Ovary (tissue), 9 donors: Measurements from ENCODE around the gene NKAPL. TPM values are rescaled to one million over a fixed set of nuclear protein-coding genes. Genes with fewer than 3 reads are reported as not detected.
"Not testable (repeated sequence)": the region's sequence is repeated elsewhere in the genome, so short reads cannot be mapped to it uniquely, and the experiment has no call there.

Source experiments
- DNase-seq, 5 donors: peaks; one replicate each; pipeline ENCODE4 v3.0.0-alpha.2; 2019 to 2020
- H3K27ac ChIP-seq, 2 donors: fragments of 200-600 bp; one replicate each; pipeline versions ENCODE4 v1.5.1 to v1.8.0; 2019 to 2022
- H3K27me3 ChIP-seq: fragments of 200-600 bp; one replicate; pipeline ENCODE4 v1.8.0; 2022
- H3K36me3 ChIP-seq: fragments of 200-600 bp; sonication (generic); one replicate; pipeline ENCODE4 v1.5.1; 2019
- H3K4me1 ChIP-seq: one replicate; pipeline ENCODE4 v1.8.1; 2013; ENCODE audit warnings: mild to moderate bottlenecking, moderate library complexity; ENCODE audit not compliant: insufficient read depth
- H3K4me3 ChIP-seq: fragments of 200-600 bp; sonication (generic); one replicate; pipeline ENCODE4 v1.5.1; 2017
- H3K9me3 ChIP-seq, 2 donors: fragments of 200-600 bp in 1 of 2; sonication (generic) in 1 of 2; one replicate each; pipeline versions ENCODE4 v1.5.1 to v1.8.1; 2013 to 2019; ENCODE audit warnings: mild to moderate bottlenecking in 1 of 2, moderate library complexity in 1 of 2
- EP300 ChIP-seq: sonication (generic); formaldehyde crosslinking; IDR thresholded peaks from one replicate; pipeline ENCODE4 v1.6.1; 2017; ENCODE audit warnings: antibody characterized with exemption
- POLR2A ChIP-seq: fragments of 450-650 bp; IDR thresholded peaks from one replicate; pipeline ENCODE4 v1.6.1; 2017; ENCODE audit warnings: antibody characterized with exemption, mild to moderate bottlenecking, moderate library complexity
- WGBS, 3 donors: extraction: QIAGEN DNeasy Blood & Tissue Kit in 1 of 3; methylation state at CpG; one replicate each; pipeline versions ENCODE4 v1.1.5 to v1.1.7; 2013 to 2017; 5-methylcytosine and 5-hydroxymethylcytosine counted together
- intact Hi-C, 4 donors: fragments of 100-400 bp; cut with DNase I; formaldehyde crosslinking; loops; one replicate each; pipeline versions ENCODE4 v1.11.0 to v1.15.1; 2022 to 2023
- polyA plus RNA-seq, 2 donors: library from polyadenylated mRNA; stranded (reverse); fragments of 200-250 nt in 1 of 2; fragments of 350-450 nt in 1 of 2; fragmentation: Illumina TruSeq in 1 of 2; extraction: RNeasy Lipid Tissue Mini Kit (QIAGEN cat#74804) in 1 of 2; gene quantifications; one replicate each; pipeline ENCODE4 v1.2.3, GENCODE V29; 2013 to 2014
- total RNA-seq, 7 donors: library from RNA; depleted of rRNA in 2 of 7; stranded (reverse); fragments of >200 nt in 2 of 7; fragmentation: NEBNext Ultra II Directional in 3 of 7; extraction: Animal tissue kit (Norgen Biotek cat#: 25700) in 3 of 7; gene quantifications; one replicate each; pipeline versions ENCODE4 v1.1.0 to v1.2.4, GENCODE V29; 2016 to 2023
- TF ChIP-seq, protein P1 (sequence below), 3 donors: fragments of 450-650 bp in 2 of 3; fragments of 200-600 bp in 1 of 3; IDR thresholded peaks; one replicate each; pipeline versions ENCODE4 v1.5.1 to v1.8.0; 2016 to 2022; ENCODE audit warnings: antibody characterized with exemption in 3 of 3, mild to moderate bottlenecking in 1 of 3
- donor health status: DM: no; HTN: no; CAD: no; lungs with moderate emphysema.
- donor health status: DM: no; HTN: no; CAD: no.
- donor health status: Bipolar disorder and iron deficiency.
- donor health status: DM: yes; HTN: yes; CAD: no.
- donor health status: DM: no; HTN: no; CAD: no.
- donor health status: DM: yes; HTN: yes; CAD: no.

Gene NKAPL
- total and polyA plus RNA-seq, 9 donors = 0.34 to 2.4 (median 1.6) TPM

DNA sequence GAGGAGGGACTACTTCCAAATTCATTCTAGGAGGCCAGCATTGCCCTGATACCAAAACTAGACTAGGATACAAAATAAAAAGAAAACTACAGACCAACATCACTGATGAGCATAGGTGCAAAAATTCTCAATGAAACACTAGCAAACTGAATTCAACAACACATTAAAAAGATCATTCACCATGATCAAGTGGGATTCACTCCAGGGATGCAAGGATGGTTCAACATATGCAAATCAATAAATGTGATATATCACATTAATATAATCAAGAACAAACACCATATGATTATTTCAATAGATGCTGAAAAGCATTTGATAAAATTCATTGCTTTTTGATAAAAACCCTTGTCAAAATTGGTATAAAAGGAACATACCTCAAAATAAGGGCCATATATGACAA lies 32.5 kb downstream of the NKAPL start:
- TF ChIP-seq, protein P1, sequence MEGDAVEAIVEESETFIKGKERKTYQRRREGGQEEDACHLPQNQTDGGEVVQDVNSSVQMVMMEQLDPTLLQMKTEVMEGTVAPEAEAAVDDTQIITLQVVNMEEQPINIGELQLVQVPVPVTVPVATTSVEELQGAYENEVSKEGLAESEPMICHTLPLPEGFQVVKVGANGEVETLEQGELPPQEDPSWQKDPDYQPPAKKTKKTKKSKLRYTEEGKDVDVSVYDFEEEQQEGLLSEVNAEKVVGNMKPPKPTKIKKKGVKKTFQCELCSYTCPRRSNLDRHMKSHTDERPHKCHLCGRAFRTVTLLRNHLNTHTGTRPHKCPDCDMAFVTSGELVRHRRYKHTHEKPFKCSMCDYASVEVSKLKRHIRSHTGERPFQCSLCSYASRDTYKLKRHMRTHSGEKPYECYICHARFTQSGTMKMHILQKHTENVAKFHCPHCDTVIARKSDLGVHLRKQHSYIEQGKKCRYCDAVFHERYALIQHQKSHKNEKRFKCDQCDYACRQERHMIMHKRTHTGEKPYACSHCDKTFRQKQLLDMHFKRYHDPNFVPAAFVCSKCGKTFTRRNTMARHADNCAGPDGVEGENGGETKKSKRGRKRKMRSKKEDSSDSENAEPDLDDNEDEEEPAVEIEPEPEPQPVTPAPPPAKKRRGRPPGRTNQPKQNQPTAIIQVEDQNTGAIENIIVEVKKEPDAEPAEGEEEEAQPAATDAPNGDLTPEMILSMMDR (IDR thresholded peaks at IDR 0.05) = no peak
- no peak for TF ChIP-seq POLR2A
- no peaks in the 10 kb centered on the region for H3K4me1 ChIP-seq
- no peak overlapping the region for H3K4me3 ChIP-seq
- no peak overlapping the region for H3K27ac ChIP-seq
- DNase-seq = no peak
- no peaks in the 10 kb centered on the region for H3K36me3 ChIP-seq
- H3K27me3 ChIP-seq = no peaks in the 10 kb centered on the region
- H3K9me3 ChIP-seq = no peaks in the 10 kb centered on the region
- intact Hi-C loops = no loop called here

DNA sequence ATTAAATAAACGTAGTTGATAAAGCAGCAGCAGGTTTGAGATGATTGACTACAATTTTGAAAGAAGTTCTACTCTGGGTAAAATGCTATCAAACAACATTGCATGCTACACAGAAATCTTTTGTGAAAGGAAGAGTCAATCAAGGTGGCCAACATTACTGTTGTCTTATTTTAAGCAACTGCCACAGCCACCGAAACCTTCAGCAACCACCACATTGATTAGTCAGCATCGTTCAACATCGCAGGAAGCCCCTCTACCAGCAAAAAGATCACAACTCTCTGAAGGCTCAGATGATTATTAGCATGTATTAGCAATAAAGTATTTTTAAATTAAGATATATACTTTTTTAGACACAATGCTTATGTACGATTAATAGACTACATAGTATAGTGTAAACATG lies 36.2 kb downstream of the NKAPL start:
- no peak for DNase-seq
- Histone ChIP-seq H3K4me3 (no peak overlapping the region), H3K9me3 (no peaks in the 10 kb centered on the region), H3K4me1 (no peaks in the 10 kb centered on the region), H3K36me3 (no peaks in the 10 kb centered on the region), H3K27me3 (no peaks in the 10 kb centered on the region), H3K27ac (no peak overlapping the region)
- intact Hi-C loops = no loop called here
- TF ChIP-seq, protein P1 (IDR thresholded peaks at IDR 0.05) = no peak
- TF ChIP-seq POLR2A (no peak), EP300 (no peak)
- 94 to 98% (median 95%) methylated on average over 5 of the region's 5 CpGs for WGBS, 3 donors

DNA sequence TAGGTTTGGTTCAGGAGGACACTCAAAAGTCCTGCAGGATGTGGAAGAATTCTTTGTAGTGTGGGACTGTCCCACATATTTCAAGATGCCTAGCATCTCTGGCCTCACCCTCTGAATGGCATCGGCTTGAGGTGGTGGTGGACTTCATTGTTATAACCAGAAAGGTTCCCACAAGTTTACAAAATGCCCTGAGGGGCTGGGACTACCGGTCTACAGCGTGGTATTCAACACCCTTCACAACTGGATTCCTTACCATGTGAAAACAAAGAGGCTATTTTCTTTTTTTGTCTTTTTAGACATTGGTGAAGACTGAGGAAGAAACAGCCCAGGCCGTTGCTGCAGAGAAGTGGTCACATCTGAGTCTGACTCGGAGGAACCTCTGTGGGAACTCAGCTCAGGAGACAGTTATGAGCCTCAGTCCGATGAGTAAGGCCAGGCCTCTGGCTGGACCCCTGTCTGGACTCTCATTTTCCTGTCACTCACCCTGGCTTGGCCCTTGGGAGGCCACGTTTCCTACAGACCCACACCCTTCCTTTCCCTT lies 37.5 kb downstream of the NKAPL start:
- TF ChIP-seq POLR2A (no peak), EP300 (no peak)
- TF ChIP-seq, protein P1 (IDR thresholded peaks at IDR 0.05) = no peak
- Histone ChIP-seq H3K27me3 (no peaks in the 10 kb centered on the region), H3K4me3 (no peak overlapping the region), H3K9me3 (no peaks in the 10 kb centered on the region), H3K4me1 (no peaks in the 10 kb centered on the region), H3K36me3 (no peaks in the 10 kb centered on the region), H3K27ac (no peak overlapping the region)
- WGBS, 3 donors = 86 to 96% (median 95%) methylated on average over 7 of the region's 7 CpGs
- no peak for DNase-seq
- intact Hi-C loops = no loop called here

DNA sequence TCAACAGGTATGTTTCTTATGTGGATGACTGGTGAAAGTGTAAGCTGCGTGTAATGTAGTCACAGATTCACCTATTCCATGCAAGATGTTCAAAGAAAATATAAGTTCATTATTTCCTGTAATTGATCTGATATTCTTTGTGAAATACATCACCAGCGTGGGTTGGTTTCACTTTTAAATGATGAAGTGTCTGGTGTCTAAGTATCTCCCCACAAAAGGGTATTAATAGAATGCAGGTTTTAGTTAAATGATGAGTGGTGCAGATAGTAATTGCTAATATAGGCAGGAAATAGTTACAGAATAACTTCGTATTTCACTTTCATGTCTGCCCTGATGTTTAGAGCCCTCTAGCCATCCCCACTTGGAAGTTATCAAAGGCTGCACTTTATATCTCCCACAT lies 44.5 kb downstream of the NKAPL start:
- H3K27ac ChIP-seq = no peak overlapping the region
- 91 to 97% (median 93%) methylated on average over 3 of the region's 3 CpGs for WGBS, 3 donors
- no peaks in the 10 kb centered on the region for H3K4me1 ChIP-seq
- no peaks in the 10 kb centered on the region for H3K9me3 ChIP-seq
- intact Hi-C loops = no loop called here
- no peak for TF ChIP-seq POLR2A
- TF ChIP-seq, protein P1 (IDR thresholded peaks at IDR 0.05) = no peak
- no peak for TF ChIP-seq EP300
- no peaks in the 10 kb centered on the region for H3K27me3 ChIP-seq
- no peak overlapping the region for H3K4me3 ChIP-seq
- H3K36me3 ChIP-seq = no peaks in the 10 kb centered on the region
- DNase-seq = no peak

DNA sequence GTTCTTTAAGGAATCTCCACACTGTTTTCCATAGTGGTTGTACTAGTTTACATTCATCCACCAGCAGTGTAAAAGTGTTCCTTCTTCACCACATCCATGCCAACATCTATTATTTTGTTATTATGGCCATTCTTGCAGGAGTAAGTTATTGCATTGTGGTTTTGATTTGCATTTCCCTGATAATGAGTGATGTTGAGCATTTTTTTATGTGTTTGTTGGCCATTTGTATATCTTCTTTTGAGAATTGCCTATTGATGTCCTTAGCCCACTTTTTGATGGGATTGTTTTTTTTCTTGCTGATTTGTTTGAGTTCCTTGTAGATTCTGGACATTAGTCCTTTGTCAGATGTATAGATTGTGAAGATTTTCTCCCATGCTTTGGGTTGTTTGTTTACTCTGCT lies 47.3 kb downstream of the NKAPL start:
- intact Hi-C loops, DNase-seq, H3K27me3 ChIP-seq, H3K4me1 ChIP-seq, H3K27ac ChIP-seq, H3K36me3 ChIP-seq, H3K9me3 ChIP-seq, H3K4me3 ChIP-seq: not testable (repeated sequence)

Other genes starting within 250 kb of the NKAPL start
- 1 to 10 TPM in 3 of 7 donors, under 1 TPM in 4; 0.24 to 2.3 (median 0.82) TPM for gene ZNF165, start 178.7 kb upstream of the NKAPL start, total RNA-seq
- gene ZNF165, start 178.7 kb upstream of the NKAPL start, polyA plus RNA-seq = under 1 TPM; 0.52 to 0.61 TPM
- 1 to 10 TPM; 2.6 to 4.4 (median 3.1) TPM for gene ZSCAN16, start 134.7 kb upstream of the NKAPL start, total RNA-seq
- 1 to 10 TPM; 3.2 to 4.0 TPM for gene ZSCAN16, start 134.7 kb upstream of the NKAPL start, polyA plus RNA-seq
- gene ZKSCAN8, start 117.4 kb upstream of the NKAPL start, total RNA-seq = 10 to 100 TPM; 16.8 to 44.6 (median 31.9) TPM
- gene ZKSCAN8, start 117.4 kb upstream of the NKAPL start, polyA plus RNA-seq = 10 to 100 TPM; 13.6 to 30.3 TPM
- 10 to 100 TPM in 6 of 7 donors, 1 to 10 TPM in 1; 10.0 to 17.5 (median 13.7) TPM for gene ZSCAN9, start 34.0 kb upstream of the NKAPL start, total RNA-seq
- gene ZSCAN9, start 34.0 kb upstream of the NKAPL start, polyA plus RNA-seq = 10 to 100 TPM; 12.5 to 16.9 TPM
- gene ZKSCAN4, start 7.0 kb upstream of the NKAPL start, total RNA-seq = 1 to 10 TPM; 1.5 to 8.0 (median 6.0) TPM
- 1 to 10 TPM; 5.1 to 7.0 TPM for gene ZKSCAN4, start 7.0 kb upstream of the NKAPL start, polyA plus RNA-seq
- 10 to 100 TPM; 11.8 to 32.0 (median 23.1) TPM for gene ZSCAN26, start 7.8 kb downstream of the NKAPL start, total RNA-seq
- gene ZSCAN26, start 7.8 kb downstream of the NKAPL start, polyA plus RNA-seq = 10 to 100 TPM; 21.6 to 29.2 TPM
- gene PGBD1, start 22.3 kb downstream of the NKAPL start, total RNA-seq = 1 to 10 TPM; 2.1 to 5.0 (median 3.5) TPM
- 1 to 10 TPM; 1.8 to 3.5 TPM for gene PGBD1, start 22.3 kb downstream of the NKAPL start, polyA plus RNA-seq
- gene ZSCAN31, start 76.9 kb downstream of the NKAPL start, total RNA-seq = 10 to 100 TPM; 14.1 to 40.1 (median 21.9) TPM
- gene ZSCAN31, start 76.9 kb downstream of the NKAPL start, polyA plus RNA-seq = 10 to 100 TPM; 12.1 to 20.8 TPM
- gene ZKSCAN3, start 90.7 kb downstream of the NKAPL start, total RNA-seq = 1 to 10 TPM; 2.6 to 8.2 (median 7.2) TPM
- gene ZKSCAN3, start 90.7 kb downstream of the NKAPL start, polyA plus RNA-seq = 1 to 10 TPM; 2.0 to 5.0 TPM
- gene ZSCAN12, start 140.4 kb downstream of the NKAPL start, total RNA-seq = 10 to 100 TPM in 2 of 7 donors, 1 to 10 TPM in 5; 3.0 to 11.4 (median 7.4) TPM
- 1 to 10 TPM; 4.4 to 5.4 TPM for gene ZSCAN12, start 140.4 kb downstream of the NKAPL start, polyA plus RNA-seq
- 1 to 10 TPM; 3.0 to 6.8 (median 4.7) TPM for gene ZSCAN23, start 184.2 kb downstream of the NKAPL start, total RNA-seq
- 1 to 10 TPM; 2.0 to 2.3 TPM for gene ZSCAN23, start 184.2 kb downstream of the NKAPL start, polyA plus RNA-seq